WTC11 (cell line): ENCODE results near the gene SCD5. TPM values are rescaled to one million over a fixed set of nuclear protein-coding genes. Genes with fewer than 3 reads are reported as not detected.

Source experiments
- ATAC-seq: fragments of 200-7000 bp; cut with Tn5 transposase; 2 replicates; pipeline ENCODE4 v1.10.0; 2021; ENCODE audit warnings: mild to moderate bottlenecking, moderate library complexity
- CTCF ChIA-PET: fragments of 300-600 bp; sonication (Branson Sonifier 250); formaldehyde crosslinking; loops from one replicate; lab custom pipeline; 2021; ENCODE audit warnings: antibody characterized with exemption; lab: Charles Lee
- POLR2A ChIA-PET: fragments of 350-600 bp; sonication (Branson Sonifier 250); formaldehyde crosslinking; loops from one replicate; lab custom pipeline; 2021; ENCODE audit warnings: antibody characterized with exemption; lab: Charles Lee
- DNase-seq: peaks from one replicate; pipeline ENCODE4 v3.0.0; 2021; ENCODE audit warnings: low spot score
- H3K27ac Mint-ChIP-seq: 2 replicates; pipeline ENCODE4 v1.8.0; 2021; ENCODE audit warnings: mixed read lengths
- H3K27me3 Mint-ChIP-seq: 2 replicates; pipeline ENCODE4 v1.8.0; 2021; ENCODE audit warnings: low read depth, mild to moderate bottlenecking, moderate library complexity, mixed read lengths
- H3K36me3 Mint-ChIP-seq: 2 replicates; pipeline ENCODE4 v1.8.0; 2021; ENCODE audit warnings: mixed read lengths
- H3K4me1 Mint-ChIP-seq: 2 replicates; pipeline ENCODE4 v1.8.0; 2022; ENCODE audit warnings: mixed read lengths
- H3K4me3 Mint-ChIP-seq: 2 replicates; pipeline ENCODE4 v1.8.0; 2021; ENCODE audit warnings: mild to moderate bottlenecking, moderate library complexity, mixed read lengths
- H3K9me3 Mint-ChIP-seq: 2 replicates; pipeline ENCODE4 v1.8.0; 2021; ENCODE audit warnings: mixed read lengths
- AFF4 ChIP-seq: sonication (generic); formaldehyde crosslinking; IDR thresholded peaks from 2 replicates; pipeline ENCODE4 v1.8.1; 2023; ENCODE audit warnings: mild to moderate bottlenecking, missing genetic modification reagents, borderline replicate concordance
- ATF1 ChIP-seq: sonication (generic); formaldehyde crosslinking; IDR thresholded peaks from 2 replicates; pipeline ENCODE4 v1.8.1; 2023; ENCODE audit warnings: mild to moderate bottlenecking, moderate library complexity, missing genetic modification reagents
- ATF2 ChIP-seq: sonication (generic); formaldehyde crosslinking; IDR thresholded peaks from 2 replicates; pipeline ENCODE4 v1.8.1; 2022; ENCODE audit warnings: low read depth, missing genetic modification reagents, borderline replicate concordance
- ETV6 ChIP-seq: sonication (generic); formaldehyde crosslinking; IDR thresholded peaks from 2 replicates; pipeline ENCODE4 v1.8.1; 2022; ENCODE audit warnings: mild to moderate bottlenecking, missing genetic modification reagents
- HMGA2 ChIP-seq: fragments of 250-450 bp; sonication (Bioruptor Pico); IDR thresholded peaks from 2 replicates; pipeline ENCODE4 v1.4.0; 2021; ENCODE audit warnings: mild to moderate bottlenecking, moderate library complexity
- KAT7 ChIP-seq: sonication (generic); formaldehyde crosslinking; IDR thresholded peaks from 2 replicates; pipeline ENCODE4 v1.8.1; 2023; ENCODE audit warnings: missing genetic modification reagents, mild to moderate bottlenecking, borderline replicate concordance
- NFATC4 ChIP-seq: fragments of 250-450 bp; sonication (Bioruptor Pico); IDR thresholded peaks from 2 replicates; pipeline ENCODE4 v1.9.0; 2021; ENCODE audit warnings: mild to moderate bottlenecking
- NFYB ChIP-seq: sonication (generic); formaldehyde crosslinking; conservative IDR thresholded peaks from 2 replicates; pipeline ENCODE4 v1.8.0; 2022; ENCODE audit warnings: low read depth, missing genetic modification reagents
- PRRX2 ChIP-seq: fragments of 250-450 bp; sonication (Bioruptor Pico); IDR thresholded peaks from 2 replicates; pipeline ENCODE4 v1.8.0; 2021; ENCODE audit warnings: mild to moderate bottlenecking
- SMAD4 ChIP-seq: sonication (generic); formaldehyde crosslinking; IDR thresholded peaks from 2 replicates; pipeline ENCODE4 v1.8.0; 2022; ENCODE audit warnings: mild to moderate bottlenecking, missing genetic modification reagents
- ZNF138 ChIP-seq: sonication (generic); formaldehyde crosslinking; conservative IDR thresholded peaks from 2 replicates; pipeline ENCODE4 v1.8.1; 2022; ENCODE audit warnings: mild to moderate bottlenecking, moderate library complexity, missing genetic modification reagents
- ZNF317 ChIP-seq: sonication (generic); formaldehyde crosslinking; IDR thresholded peaks from 2 replicates; pipeline ENCODE4 v1.8.1; 2023; ENCODE audit warnings: low read depth, mild to moderate bottlenecking, moderate library complexity, missing genetic modification reagents, borderline replicate concordance
- ZNF416 ChIP-seq: fragments of 250-450 bp; sonication (Bioruptor Pico); IDR thresholded peaks from 2 replicates; pipeline ENCODE4 v1.9.0; 2021; ENCODE audit warnings: mild to moderate bottlenecking, inconsistent platforms
- ZNF423 ChIP-seq: fragments of 250-450 bp; sonication (Bioruptor Pico); IDR thresholded peaks from 2 replicates; pipeline ENCODE4 v2.1.2; 2022; ENCODE audit warnings: mild to moderate bottlenecking, moderate library complexity
- total RNA-seq: library from RNA; stranded (reverse); gene quantifications from 3 replicates; pipeline ENCODE4 v1.2.3, GENCODE V29; 2021
- TF ChIP-seq, protein P1 (sequence below): sonication (generic); formaldehyde crosslinking; IDR thresholded peaks from 2 replicates; pipeline ENCODE4 v1.8.1; 2023; ENCODE audit warnings: mild to moderate bottlenecking, missing genetic modification reagents, moderate library complexity
- TF ChIP-seq, protein P2 (sequence below): sonication (generic); formaldehyde crosslinking; IDR thresholded peaks from 2 replicates; pipeline ENCODE4 v1.8.1; 2023; ENCODE audit warnings: mild to moderate bottlenecking, missing genetic modification reagents
- TF ChIP-seq, protein P3 (sequence below): fragments of 250-450 bp; sonication (Bioruptor Pico); IDR thresholded peaks from 2 replicates; pipeline ENCODE4 v1.8.0; 2021; ENCODE audit warnings: mild to moderate bottlenecking
- TF ChIP-seq, protein P4 (sequence below): sonication (generic); formaldehyde crosslinking; IDR thresholded peaks from 2 replicates; pipeline ENCODE4 v1.8.0; 2022; ENCODE audit warnings: mild to moderate bottlenecking, missing genetic modification reagents
- TF ChIP-seq, protein P5 (sequence below): fragments of 250-450 bp; sonication (Bioruptor Pico); IDR thresholded peaks from 2 replicates; pipeline ENCODE4 v2.1.2; 2022; ENCODE audit warnings: mild to moderate bottlenecking, moderate library complexity
- TF ChIP-seq, protein P6 (sequence below): fragments of 250-450 bp; sonication (Bioruptor Pico); IDR thresholded peaks from 2 replicates; pipeline ENCODE4 v1.9.0; 2021; ENCODE audit warnings: moderate library complexity, mild to moderate bottlenecking, inconsistent platforms, borderline replicate concordance
- TF ChIP-seq, protein P7 (sequence below): fragments of 250-450 bp; sonication (Bioruptor Pico); IDR thresholded peaks from 2 replicates; pipeline ENCODE4 v1.9.0; 2021; ENCODE audit warnings: mild to moderate bottlenecking

Gene SCD5
- total RNA-seq, 1 experiment from 2014 or later = 6.3 TPM

DNA sequence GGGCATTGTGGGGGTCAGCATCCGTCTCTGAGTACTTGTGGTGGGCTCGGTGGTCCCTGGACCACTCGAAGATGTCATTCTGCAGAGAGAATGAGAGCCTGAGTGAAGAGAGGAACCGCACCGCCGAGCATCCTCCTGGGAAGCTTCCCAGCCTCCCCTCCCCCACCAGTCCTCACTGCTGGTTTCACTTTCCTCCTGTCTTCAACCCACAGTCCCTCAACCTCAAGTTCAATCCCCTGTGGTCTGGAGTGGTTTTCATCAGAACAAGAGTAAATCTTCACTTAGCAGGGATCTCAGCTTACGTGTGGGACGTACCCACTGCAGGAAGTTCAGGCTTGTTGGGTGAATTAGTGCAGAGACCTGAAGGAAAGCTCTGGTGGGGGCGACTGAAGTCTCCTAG is 117.8 kb downstream of the SCD5 start (continued):
- TF ChIP-seq, protein P1, sequence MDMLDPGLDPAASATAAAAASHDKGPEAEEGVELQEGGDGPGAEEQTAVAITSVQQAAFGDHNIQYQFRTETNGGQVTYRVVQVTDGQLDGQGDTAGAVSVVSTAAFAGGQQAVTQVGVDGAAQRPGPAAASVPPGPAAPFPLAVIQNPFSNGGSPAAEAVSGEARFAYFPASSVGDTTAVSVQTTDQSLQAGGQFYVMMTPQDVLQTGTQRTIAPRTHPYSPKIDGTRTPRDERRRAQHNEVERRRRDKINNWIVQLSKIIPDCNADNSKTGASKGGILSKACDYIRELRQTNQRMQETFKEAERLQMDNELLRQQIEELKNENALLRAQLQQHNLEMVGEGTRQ (CRISPR knock-in tag) = no peak
- no peak for TF ChIP-seq NFYB (CRISPR knock-in tag)
- TF ChIP-seq ATF2 (CRISPR knock-in tag) = no peak
- TF ChIP-seq, protein P2, sequence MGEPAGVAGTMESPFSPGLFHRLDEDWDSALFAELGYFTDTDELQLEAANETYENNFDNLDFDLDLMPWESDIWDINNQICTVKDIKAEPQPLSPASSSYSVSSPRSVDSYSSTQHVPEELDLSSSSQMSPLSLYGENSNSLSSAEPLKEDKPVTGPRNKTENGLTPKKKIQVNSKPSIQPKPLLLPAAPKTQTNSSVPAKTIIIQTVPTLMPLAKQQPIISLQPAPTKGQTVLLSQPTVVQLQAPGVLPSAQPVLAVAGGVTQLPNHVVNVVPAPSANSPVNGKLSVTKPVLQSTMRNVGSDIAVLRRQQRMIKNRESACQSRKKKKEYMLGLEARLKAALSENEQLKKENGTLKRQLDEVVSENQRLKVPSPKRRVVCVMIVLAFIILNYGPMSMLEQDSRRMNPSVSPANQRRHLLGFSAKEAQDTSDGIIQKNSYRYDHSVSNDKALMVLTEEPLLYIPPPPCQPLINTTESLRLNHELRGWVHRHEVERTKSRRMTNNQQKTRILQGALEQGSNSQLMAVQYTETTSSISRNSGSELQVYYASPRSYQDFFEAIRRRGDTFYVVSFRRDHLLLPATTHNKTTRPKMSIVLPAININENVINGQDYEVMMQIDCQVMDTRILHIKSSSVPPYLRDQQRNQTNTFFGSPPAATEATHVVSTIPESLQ (CRISPR knock-in tag) = no peak
- no peak for TF ChIP-seq NFATC4 (CRISPR knock-in tag)
- TF ChIP-seq ZNF138 = no peak
- TF ChIP-seq, protein P3, sequence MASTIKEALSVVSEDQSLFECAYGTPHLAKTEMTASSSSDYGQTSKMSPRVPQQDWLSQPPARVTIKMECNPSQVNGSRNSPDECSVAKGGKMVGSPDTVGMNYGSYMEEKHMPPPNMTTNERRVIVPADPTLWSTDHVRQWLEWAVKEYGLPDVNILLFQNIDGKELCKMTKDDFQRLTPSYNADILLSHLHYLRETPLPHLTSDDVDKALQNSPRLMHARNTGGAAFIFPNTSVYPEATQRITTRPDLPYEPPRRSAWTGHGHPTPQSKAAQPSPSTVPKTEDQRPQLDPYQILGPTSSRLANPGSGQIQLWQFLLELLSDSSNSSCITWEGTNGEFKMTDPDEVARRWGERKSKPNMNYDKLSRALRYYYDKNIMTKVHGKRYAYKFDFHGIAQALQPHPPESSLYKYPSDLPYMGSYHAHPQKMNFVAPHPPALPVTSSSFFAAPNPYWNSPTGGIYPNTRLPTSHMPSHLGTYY = no peak
- TF ChIP-seq, protein P4, sequence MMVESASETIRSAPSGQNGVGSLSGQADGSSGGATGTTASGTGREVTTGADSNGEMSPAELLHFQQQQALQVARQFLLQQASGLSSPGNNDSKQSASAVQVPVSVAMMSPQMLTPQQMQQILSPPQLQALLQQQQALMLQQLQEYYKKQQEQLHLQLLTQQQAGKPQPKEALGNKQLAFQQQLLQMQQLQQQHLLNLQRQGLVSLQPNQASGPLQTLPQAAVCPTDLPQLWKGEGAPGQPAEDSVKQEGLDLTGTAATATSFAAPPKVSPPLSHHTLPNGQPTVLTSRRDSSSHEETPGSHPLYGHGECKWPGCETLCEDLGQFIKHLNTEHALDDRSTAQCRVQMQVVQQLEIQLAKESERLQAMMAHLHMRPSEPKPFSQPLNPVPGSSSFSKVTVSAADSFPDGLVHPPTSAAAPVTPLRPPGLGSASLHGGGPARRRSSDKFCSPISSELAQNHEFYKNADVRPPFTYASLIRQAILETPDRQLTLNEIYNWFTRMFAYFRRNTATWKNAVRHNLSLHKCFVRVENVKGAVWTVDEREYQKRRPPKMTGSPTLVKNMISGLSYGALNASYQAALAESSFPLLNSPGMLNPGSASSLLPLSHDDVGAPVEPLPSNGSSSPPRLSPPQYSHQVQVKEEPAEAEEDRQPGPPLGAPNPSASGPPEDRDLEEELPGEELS = no peak

DNA sequence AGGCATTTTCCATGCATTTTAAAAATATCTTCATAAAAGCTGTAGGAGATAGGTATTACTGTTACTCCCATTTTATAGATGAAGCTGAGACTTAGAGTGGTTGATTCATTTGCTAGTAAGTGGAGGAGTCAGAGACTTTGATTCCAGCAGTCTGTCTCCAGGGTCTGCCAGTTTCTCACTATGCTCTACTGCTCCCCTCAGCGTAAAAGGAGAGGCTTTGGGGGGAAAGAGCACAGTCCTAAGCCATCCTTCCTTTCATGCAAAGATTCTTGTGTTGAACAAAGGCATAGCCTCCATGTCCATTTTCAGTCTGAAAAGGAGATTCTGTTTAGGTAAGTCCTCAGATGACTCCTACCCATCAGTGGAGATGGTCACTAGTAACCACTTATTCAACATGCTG is 119.1 kb downstream of the SCD5 start:
- no peak for DNase-seq
- no peak overlapping the region for H3K4me3 Mint-ChIP-seq
- peaks cover 5% of the 10 kb centered on the region; the same call in 1 of the 2 replicates for H3K4me1 Mint-ChIP-seq
- H3K9me3 Mint-ChIP-seq = no peaks in the 10 kb centered on the region
- CTCF ChIA-PET = interaction anchor here (0.6 to 2.1 kb wide), 2 partner anchors 48 to 60 kb away, joined by 3 to 5 read pairs; no protein-coding TSS in a partner anchor
- H3K36me3 Mint-ChIP-seq = no peaks in the 10 kb centered on the region
- TF ChIP-seq SMAD4 (CRISPR knock-in tag) (no peak), ZNF317 (no peak), ZNF423 (CRISPR knock-in tag) (no peak), PRRX2 (CRISPR knock-in tag) (no peak), ATF1 (CRISPR knock-in tag) (no peak), HMGA2 (no peak), ZNF416 (CRISPR knock-in tag) (no peak), NFATC4 (CRISPR knock-in tag) (no peak), KAT7 (CRISPR knock-in tag) (no peak), AFF4 (no peak), ETV6 (no peak)
- TF ChIP-seq, protein P5, sequence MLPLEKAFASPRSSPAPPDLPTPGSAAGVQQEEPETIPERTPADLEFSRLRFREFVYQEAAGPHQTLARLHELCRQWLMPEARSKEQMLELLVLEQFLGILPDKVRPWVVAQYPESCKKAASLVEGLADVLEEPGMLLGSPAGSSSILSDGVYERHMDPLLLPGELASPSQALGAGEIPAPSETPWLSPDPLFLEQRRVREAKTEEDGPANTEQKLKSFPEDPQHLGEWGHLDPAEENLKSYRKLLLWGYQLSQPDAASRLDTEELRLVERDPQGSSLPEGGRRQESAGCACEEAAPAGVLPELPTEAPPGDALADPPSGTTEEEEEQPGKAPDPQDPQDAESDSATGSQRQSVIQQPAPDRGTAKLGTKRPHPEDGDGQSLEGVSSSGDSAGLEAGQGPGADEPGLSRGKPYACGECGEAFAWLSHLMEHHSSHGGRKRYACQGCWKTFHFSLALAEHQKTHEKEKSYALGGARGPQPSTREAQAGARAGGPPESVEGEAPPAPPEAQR (CRISPR knock-in tag) = no peak
- TF ChIP-seq, protein P6, sequence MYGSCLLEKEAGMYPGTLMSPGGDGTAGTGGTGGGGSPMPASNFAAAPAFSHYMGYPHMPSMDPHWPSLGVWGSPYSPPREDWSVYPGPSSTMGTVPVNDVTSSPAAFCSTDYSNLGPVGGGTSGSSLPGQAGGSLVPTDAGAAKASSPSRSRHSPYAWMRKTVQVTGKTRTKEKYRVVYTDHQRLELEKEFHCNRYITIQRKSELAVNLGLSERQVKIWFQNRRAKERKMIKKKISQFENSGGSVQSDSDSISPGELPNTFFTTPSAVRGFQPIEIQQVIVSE = no peak
- TF ChIP-seq, protein P7, sequence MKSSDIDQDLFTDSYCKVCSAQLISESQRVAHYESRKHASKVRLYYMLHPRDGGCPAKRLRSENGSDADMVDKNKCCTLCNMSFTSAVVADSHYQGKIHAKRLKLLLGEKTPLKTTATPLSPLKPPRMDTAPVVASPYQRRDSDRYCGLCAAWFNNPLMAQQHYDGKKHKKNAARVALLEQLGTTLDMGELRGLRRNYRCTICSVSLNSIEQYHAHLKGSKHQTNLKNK (CRISPR knock-in tag) = no peak
- POLR2A ChIA-PET = no interaction called here
- H3K27me3 Mint-ChIP-seq = no peaks in the 10 kb centered on the region
- H3K27ac Mint-ChIP-seq = no peak overlapping the region
- peak; percentile 65; the same call in 1 of the 2 replicates for ATAC-seq
